Brain microvascular endothelial cell (primary cell): ENCODE measurements around the gene C2orf76.

Experiments used
- DNase-seq: peaks from one replicate; pipeline ENCODE4 v3.0.0-alpha.2; 2020
- H3K27ac ChIP-seq: fragments of 250-450 bp; sonication (Bioruptor Pico); 2 replicates; pipeline ENCODE4 v1.5.1; 2020; ENCODE audit warnings: mild to moderate bottlenecking, moderate library complexity
- H3K27me3 ChIP-seq: fragments of 250-450 bp; sonication (Bioruptor Pico); replicated peaks from 2 replicates; pipeline ENCODE4 v1.5.1; 2020; ENCODE audit warnings: mild to moderate bottlenecking
- H3K36me3 ChIP-seq: fragments of 250-450 bp; sonication (Bioruptor Pico); replicated peaks from 2 replicates; pipeline ENCODE4 v1.5.1; 2020; ENCODE audit warnings: mild to moderate bottlenecking
- H3K4me3 ChIP-seq: 2 replicates; pipeline ENCODE4 v1.5.1; 2011; ENCODE audit warnings: low read depth, mild to moderate bottlenecking, control low read depth, low read length, moderate library complexity
- in situ Hi-C: cut with HindIII; loops from 2 replicates; pipeline ENCODE4 v1.10.0; 2017; ENCODE audit warnings: low sequenced_read_pairs, low pct_ligation_motif_present
- TF ChIP-seq, protein P1 (sequence below): IDR thresholded peaks from 2 replicates; pipeline ENCODE4 v1.5.1; 2011; ENCODE audit warnings: low read depth, mild to moderate bottlenecking, moderate library complexity, low read length, control low read depth, inconsistent platforms; ENCODE audit errors: missing control alignments

Gene C2orf76

DNA sequence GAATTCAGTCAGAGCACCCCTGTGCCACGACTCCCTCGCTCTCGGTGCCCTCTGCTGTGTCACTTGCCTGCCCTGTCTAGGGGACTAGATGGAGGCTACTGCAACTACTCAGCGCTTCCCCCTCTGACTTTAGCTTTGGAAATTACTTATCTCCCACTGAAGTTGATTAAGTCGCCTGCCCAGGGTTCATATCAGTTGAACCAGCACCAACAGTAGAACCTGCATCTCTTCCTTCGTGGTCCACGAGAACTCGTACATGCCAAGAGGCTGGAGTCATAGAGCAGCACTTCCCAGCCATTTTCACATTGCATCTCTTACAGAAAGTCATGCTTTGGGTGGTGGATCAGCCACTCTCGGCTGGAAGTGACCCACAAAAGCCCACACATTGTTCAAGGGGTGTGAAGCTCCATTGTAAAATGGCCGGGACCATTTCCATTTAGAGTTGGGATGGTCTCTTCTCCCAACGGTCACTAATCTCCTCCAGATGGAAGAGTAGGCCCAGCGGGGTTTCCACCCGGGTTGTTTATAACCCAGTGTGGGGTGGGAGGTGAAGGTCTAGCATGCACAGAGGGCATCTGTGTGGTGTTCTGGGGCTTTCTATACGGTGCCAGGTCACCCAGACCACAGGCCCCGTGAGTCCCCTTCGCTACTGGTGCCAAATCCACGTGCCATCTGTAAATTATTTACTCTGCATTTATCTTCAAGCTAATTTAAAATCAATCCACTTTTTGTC is 105.0 kb downstream of the C2orf76 start:
- in situ Hi-C loops, result no loop called here
- TF ChIP-seq, protein P1, sequence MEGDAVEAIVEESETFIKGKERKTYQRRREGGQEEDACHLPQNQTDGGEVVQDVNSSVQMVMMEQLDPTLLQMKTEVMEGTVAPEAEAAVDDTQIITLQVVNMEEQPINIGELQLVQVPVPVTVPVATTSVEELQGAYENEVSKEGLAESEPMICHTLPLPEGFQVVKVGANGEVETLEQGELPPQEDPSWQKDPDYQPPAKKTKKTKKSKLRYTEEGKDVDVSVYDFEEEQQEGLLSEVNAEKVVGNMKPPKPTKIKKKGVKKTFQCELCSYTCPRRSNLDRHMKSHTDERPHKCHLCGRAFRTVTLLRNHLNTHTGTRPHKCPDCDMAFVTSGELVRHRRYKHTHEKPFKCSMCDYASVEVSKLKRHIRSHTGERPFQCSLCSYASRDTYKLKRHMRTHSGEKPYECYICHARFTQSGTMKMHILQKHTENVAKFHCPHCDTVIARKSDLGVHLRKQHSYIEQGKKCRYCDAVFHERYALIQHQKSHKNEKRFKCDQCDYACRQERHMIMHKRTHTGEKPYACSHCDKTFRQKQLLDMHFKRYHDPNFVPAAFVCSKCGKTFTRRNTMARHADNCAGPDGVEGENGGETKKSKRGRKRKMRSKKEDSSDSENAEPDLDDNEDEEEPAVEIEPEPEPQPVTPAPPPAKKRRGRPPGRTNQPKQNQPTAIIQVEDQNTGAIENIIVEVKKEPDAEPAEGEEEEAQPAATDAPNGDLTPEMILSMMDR, result no peak
- Histone ChIP-seq H3K27ac (no peak overlapping the region), H3K4me3 (no peak overlapping the region), H3K27me3 (no peaks in the 10 kb centered on the region), H3K36me3 (peaks cover 4% of the 10 kb centered on the region)
- no peak for DNase-seq

DNA sequence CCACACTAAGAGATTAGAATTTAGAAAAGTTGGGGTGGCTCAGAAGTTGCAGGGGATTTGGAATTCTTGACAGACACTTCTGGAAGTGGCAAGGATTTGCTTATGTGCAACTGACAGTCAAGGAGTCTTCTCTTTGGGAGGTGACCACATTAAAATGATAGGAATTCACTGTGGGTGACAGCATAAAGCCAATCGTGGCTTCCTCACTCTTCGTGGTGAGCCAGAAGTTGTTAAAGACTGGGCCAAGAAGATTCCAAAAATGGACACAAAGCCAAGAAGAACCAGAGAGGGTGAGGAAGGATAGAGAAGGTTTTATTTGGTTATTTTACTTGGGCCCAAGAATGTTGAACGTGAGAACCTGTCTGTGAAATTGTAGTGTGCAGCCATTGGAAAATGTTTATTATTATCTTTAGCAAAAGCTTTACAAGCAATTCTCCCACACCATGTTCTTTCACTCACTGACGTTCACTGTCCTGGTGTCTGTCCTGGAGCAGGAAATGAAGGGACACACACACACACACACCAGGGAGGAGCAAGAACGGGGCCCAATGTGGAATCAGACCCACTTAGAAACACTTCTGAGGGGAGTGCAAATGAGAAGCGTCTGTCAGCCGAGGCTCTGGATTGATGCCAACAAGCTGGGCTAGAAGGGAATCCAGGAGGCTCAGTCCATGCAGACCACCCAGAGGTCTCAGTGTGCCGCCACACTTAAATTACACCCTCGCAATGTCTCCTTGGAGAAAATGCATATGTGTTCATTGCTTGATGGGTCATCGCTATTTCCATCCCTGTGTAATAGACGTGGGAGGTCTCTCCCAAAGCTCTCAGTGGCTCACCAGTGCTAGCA is 105.8 kb downstream of the C2orf76 start:
- TF ChIP-seq, protein P1, result no peak
- DNase-seq, result no peak
- in situ Hi-C loops, result no loop called here
- H3K36me3 ChIP-seq, result peaks cover 4% of the 10 kb centered on the region
- H3K4me3 ChIP-seq, result no peak overlapping the region
- H3K27ac ChIP-seq, result no peak overlapping the region
- H3K27me3 ChIP-seq, result no peaks in the 10 kb centered on the region

DNA sequence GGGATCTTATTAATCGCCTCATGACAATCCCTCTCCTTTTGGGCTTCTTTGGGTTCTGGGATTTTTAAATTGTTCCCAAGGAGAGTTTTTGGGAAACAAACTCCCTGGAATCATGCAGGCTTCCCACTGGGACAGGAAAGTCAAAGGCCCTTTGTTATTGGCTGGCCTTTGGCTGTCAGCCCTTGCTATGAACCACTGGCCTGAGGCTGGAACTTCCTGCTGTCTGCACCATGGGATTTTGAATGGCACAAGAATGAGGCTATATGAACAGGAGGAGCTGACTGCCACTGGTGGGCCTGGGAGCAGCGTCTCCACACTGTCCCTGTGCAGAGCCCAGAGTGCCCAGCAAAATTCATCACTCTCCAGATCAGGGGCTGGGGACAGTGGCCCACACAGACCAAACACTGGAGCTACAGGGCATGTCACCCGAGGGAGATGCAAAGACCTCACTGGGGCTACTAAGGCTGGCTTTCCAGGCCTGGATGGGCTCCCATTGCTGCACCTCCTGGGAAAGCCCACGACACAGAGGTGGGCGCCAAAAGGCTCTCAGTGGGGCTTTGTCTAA is 107.3 kb downstream of the C2orf76 start:
- H3K27me3 ChIP-seq, result no peaks in the 10 kb centered on the region
- H3K4me3 ChIP-seq, result no peak overlapping the region
- in situ Hi-C loops, result no loop called here
- DNase-seq, result no peak
- no peak overlapping the region for H3K27ac ChIP-seq
- TF ChIP-seq, protein P1, result no peak
- peaks cover 4% of the 10 kb centered on the region for H3K36me3 ChIP-seq

DNA sequence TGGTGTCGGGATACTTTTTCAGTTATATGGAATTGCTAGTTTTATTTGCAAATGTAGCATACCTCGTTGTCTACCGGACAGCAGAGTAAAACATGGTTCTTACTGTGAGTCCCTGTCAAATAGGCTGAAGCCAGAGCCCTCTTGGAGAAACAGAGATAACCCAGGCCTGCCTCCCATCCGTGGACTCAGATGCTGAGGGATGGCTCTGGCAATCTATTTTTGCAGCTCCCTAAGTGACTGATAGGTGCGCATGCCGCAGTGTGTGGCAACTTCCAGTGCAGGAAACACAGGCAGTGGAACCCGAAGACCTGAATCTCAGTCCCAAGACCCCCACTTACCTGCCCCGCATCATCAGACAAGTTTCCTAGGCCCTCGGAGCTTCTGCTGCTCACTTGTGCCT is 109.4 kb downstream of the C2orf76 start:
- Histone ChIP-seq H3K27ac (no peak overlapping the region), H3K27me3 (no peaks in the 10 kb centered on the region), H3K4me3 (no peak overlapping the region), H3K36me3 (no peaks in the 10 kb centered on the region)
- in situ Hi-C loops, result no loop called here
- TF ChIP-seq, protein P1, result no peak
- DNase-seq, result no peak

DNA sequence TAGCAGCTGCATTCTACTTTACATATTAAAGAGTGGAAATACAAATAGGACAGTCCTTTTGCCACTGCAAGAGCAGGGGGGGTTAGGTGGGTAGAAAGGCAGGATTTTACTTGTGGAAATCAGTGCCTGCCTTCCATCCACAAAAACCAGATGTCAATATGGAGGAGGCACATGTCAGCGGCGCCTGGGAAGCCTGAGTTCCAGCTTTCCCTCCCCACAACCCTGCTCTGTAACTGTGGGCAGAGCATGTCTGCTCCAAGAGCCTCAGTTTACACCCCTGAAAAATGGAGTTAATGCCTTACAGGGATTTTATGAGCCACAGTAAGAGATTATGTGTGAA is 110.1 kb downstream of the C2orf76 start:
- DNase-seq, result no peak
- Histone ChIP-seq H3K27me3 (no peaks in the 10 kb centered on the region), H3K4me3 (no peak overlapping the region), H3K36me3 (no peaks in the 10 kb centered on the region), H3K27ac (peak overlapping the region; percentile 56)
- TF ChIP-seq, protein P1, result no peak
- in situ Hi-C loops, result no loop called here
